ENCODE measurements around the gene TTC34.

- TF ChIP-seq TAF1 (IDR thresholded peaks at IDR 0.05; ENCODE audit: low read depth, low read length), result no peak
- no peak for TF ChIP-seq POLR2AphosphoS5 (IDR thresholded peaks at IDR 0.05; ENCODE audit: low read depth, low read length)
Observed at GRCh38 chr1:2627746-2628145, 173.7 kb downstream of the TTC34 start.
